HepG2 (cell line): ENCODE data around the gene RGL1. TPM values are rescaled to one million over a fixed set of nuclear protein-coding genes. Genes with fewer than 3 reads are reported as not detected.

Source experiments
- EEA1 ChIP-seq: sonication (generic); formaldehyde crosslinking; IDR thresholded peaks from 2 replicates; pipeline ENCODE4 v1.5.1; 2020; ENCODE audit warnings: mild to moderate bottlenecking, missing genetic modification reagents, borderline replicate concordance
- MEIS2 ChIP-seq: sonication (generic); formaldehyde crosslinking; IDR thresholded peaks from 2 replicates; pipeline ENCODE4 v1.9.0; 2021; ENCODE audit warnings: mild to moderate bottlenecking, missing genetic modification reagents
- PHF20 ChIP-seq: sonication (generic); formaldehyde crosslinking; IDR thresholded peaks from 2 replicates; pipeline ENCODE4 v1.5.0; 2020; ENCODE audit warnings: mild to moderate bottlenecking, missing genetic modification reagents
- RAD21 ChIP-seq: fragments of 450-650 bp; formaldehyde crosslinking; IDR thresholded peaks from 2 replicates; pipeline ENCODE4 v1.5.0; 2020; ENCODE audit warnings: mild to moderate bottlenecking
- SOX5 ChIP-seq: IDR thresholded peaks from 2 replicates; pipeline ENCODE4 v1.6.1; 2016; ENCODE audit warnings: borderline replicate concordance
- YEATS4 ChIP-seq: sonication (generic); formaldehyde crosslinking; IDR thresholded peaks from 2 replicates; pipeline ENCODE4 v1.4.0; 2020; ENCODE audit warnings: missing genetic modification reagents, borderline replicate concordance
- YY1 ChIP-seq: IDR thresholded peaks from 2 replicates; pipeline ENCODE4 v1.6.1; 2011; ENCODE audit warnings: low read length, low read depth, moderate library complexity, mild to moderate bottlenecking; ENCODE audit not compliant: insufficient read depth, insufficient replicate concordance
- ZFX ChIP-seq: sonication (generic); formaldehyde crosslinking; IDR thresholded peaks from 2 replicates; pipeline ENCODE4 v1.4.0; 2020; ENCODE audit warnings: mild to moderate bottlenecking, low read depth, missing genetic modification reagents, moderate library complexity
- ZNF205 ChIP-seq: IDR thresholded peaks from 2 replicates; pipeline ENCODE4 v1.6.1; 2018; ENCODE audit warnings: missing biosample characterization, missing genetic modification reagents
- ZNF687 ChIP-seq: sonication (generic); formaldehyde crosslinking; IDR thresholded peaks from 2 replicates; pipeline ENCODE4 v1.5.1; 2020; ENCODE audit warnings: mild to moderate bottlenecking, missing genetic modification reagents, moderate library complexity
- ZNF780A ChIP-seq: sonication (generic); formaldehyde crosslinking; IDR thresholded peaks from 2 replicates; pipeline ENCODE4 v1.8.0; 2022; ENCODE audit warnings: mild to moderate bottlenecking, missing genetic modification reagents, moderate library complexity
- ZSCAN21 ChIP-seq: sonication (generic); formaldehyde crosslinking; IDR thresholded peaks from 2 replicates; pipeline ENCODE4 v1.8.0; 2022; ENCODE audit warnings: mild to moderate bottlenecking, missing genetic modification reagents, moderate library complexity, borderline replicate concordance
- polyA plus RNA-seq, 8 experiments: library from polyadenylated mRNA; depleted of rRNA in 3 of 8; stranded (reverse) in 7 of 8; unstranded in 1 of 8; fragments of >200 nt; fragmentation: Illumina TruSeq in 4 of 8; extraction: Trizol in 4 of 8; gene quantifications; 2 replicates each; pipeline versions ENCODE4 v1.2.1 to v1.2.3, GENCODE V29; 2011 to 2016; ENCODE audit warnings: low read depth in 4 of 8, missing spikeins in 1 of 8, mixed read lengths in 1 of 8; ENCODE audit not compliant: insufficient read depth in 1 of 8
- total RNA-seq, 5 experiments: library from RNA; depleted of rRNA; stranded (reverse); fragments of >200 nt; fragmentation: Illumina TruSeq; extraction: Trizol; gene quantifications; 2 replicates each; pipeline ENCODE4 v1.2.3, GENCODE V29; 2016; ENCODE audit warnings: low read depth in 1 of 5
- TF ChIP-seq, protein P1 (sequence below): sonication (generic); formaldehyde crosslinking; IDR thresholded peaks from 2 replicates; pipeline ENCODE4 v1.4.0; 2020; ENCODE audit warnings: missing genetic modification reagents
- TF ChIP-seq, protein P2 (sequence below): sonication (generic); formaldehyde crosslinking; IDR thresholded peaks from 2 replicates; pipeline ENCODE4 v1.4.0; 2020; ENCODE audit warnings: missing genetic modification reagents
- TF ChIP-seq, protein P3 (sequence below): sonication (generic); formaldehyde crosslinking; IDR thresholded peaks from 2 replicates; pipeline ENCODE4 v1.4.0; 2020; ENCODE audit warnings: missing genetic modification reagents

The RGL1 gene
- total and polyA plus RNA-seq, 2 of the 13 experiments (the other 11 are each of a cell fraction or from before 2014, with no cell fraction given) = 3.5 to 4.7 TPM

GRCh38 chr1:183804916-183805841 is at the start of gene RGL1 (continued):
- TF ChIP-seq, protein P1, sequence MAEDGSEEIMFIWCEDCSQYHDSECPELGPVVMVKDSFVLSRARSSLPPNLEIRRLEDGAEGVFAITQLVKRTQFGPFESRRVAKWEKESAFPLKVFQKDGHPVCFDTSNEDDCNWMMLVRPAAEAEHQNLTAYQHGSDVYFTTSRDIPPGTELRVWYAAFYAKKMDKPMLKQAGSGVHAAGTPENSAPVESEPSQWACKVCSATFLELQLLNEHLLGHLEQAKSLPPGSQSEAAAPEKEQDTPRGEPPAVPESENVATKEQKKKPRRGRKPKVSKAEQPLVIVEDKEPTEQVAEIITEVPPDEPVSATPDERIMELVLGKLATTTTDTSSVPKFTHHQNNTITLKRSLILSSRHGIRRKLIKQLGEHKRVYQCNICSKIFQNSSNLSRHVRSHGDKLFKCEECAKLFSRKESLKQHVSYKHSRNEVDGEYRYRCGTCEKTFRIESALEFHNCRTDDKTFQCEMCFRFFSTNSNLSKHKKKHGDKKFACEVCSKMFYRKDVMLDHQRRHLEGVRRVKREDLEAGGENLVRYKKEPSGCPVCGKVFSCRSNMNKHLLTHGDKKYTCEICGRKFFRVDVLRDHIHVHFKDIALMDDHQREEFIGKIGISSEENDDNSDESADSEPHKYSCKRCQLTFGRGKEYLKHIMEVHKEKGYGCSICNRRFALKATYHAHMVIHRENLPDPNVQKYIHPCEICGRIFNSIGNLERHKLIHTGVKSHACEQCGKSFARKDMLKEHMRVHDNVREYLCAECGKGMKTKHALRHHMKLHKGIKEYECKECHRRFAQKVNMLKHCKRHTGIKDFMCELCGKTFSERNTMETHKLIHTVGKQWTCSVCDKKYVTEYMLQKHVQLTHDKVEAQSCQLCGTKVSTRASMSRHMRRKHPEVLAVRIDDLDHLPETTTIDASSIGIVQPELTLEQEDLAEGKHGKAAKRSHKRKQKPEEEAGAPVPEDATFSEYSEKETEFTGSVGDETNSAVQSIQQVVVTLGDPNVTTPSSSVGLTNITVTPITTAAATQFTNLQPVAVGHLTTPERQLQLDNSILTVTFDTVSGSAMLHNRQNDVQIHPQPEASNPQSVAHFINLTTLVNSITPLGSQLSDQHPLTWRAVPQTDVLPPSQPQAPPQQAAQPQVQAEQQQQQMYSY (CRISPR knock-in tag) = no peak
- TF ChIP-seq YY1 = peak; percentile 14
- TF ChIP-seq, protein P2, sequence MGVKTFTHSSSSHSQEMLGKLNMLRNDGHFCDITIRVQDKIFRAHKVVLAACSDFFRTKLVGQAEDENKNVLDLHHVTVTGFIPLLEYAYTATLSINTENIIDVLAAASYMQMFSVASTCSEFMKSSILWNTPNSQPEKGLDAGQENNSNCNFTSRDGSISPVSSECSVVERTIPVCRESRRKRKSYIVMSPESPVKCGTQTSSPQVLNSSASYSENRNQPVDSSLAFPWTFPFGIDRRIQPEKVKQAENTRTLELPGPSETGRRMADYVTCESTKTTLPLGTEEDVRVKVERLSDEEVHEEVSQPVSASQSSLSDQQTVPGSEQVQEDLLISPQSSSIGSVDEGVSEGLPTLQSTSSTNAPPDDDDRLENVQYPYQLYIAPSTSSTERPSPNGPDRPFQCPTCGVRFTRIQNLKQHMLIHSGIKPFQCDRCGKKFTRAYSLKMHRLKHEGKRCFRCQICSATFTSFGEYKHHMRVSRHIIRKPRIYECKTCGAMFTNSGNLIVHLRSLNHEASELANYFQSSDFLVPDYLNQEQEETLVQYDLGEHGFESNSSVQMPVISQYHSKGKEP (CRISPR knock-in tag) = no peak
- TF ChIP-seq YEATS4 = peak; percentile 11; the same call in 1 of the 2 replicates
- TF ChIP-seq, protein P3, sequence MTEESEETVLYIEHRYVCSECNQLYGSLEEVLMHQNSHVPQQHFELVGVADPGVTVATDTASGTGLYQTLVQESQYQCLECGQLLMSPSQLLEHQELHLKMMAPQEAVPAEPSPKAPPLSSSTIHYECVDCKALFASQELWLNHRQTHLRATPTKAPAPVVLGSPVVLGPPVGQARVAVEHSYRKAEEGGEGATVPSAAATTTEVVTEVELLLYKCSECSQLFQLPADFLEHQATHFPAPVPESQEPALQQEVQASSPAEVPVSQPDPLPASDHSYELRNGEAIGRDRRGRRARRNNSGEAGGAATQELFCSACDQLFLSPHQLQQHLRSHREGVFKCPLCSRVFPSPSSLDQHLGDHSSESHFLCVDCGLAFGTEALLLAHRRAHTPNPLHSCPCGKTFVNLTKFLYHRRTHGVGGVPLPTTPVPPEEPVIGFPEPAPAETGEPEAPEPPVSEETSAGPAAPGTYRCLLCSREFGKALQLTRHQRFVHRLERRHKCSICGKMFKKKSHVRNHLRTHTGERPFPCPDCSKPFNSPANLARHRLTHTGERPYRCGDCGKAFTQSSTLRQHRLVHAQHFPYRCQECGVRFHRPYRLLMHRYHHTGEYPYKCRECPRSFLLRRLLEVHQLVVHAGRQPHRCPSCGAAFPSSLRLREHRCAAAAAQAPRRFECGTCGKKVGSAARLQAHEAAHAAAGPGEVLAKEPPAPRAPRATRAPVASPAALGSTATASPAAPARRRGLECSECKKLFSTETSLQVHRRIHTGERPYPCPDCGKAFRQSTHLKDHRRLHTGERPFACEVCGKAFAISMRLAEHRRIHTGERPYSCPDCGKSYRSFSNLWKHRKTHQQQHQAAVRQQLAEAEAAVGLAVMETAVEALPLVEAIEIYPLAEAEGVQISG (CRISPR knock-in tag) = peak; percentile 34; the same call in 1 of the 2 replicates
- no peak; the same call in 1 of the 2 replicates for TF ChIP-seq ZNF205
- TF ChIP-seq SOX5 (CRISPR knock-in tag) = no peak
- TF ChIP-seq EEA1 = peak; percentile 43; the same call in 1 of the 2 replicates
- no peak for TF ChIP-seq ZNF780A
- 0 out of 2 replicates have a peak, but pooled peaks have one; percentile 32 for TF ChIP-seq PHF20 (CRISPR knock-in tag)
- TF ChIP-seq ZSCAN21 (CRISPR knock-in tag) = no peak
- TF ChIP-seq ZFX (CRISPR knock-in tag) = peak; percentile 36
- TF ChIP-seq MEIS2 (CRISPR knock-in tag) = peak; percentile 62; the same call in 1 of the 2 replicates
- 0 out of 2 replicates have a peak, but pooled peaks have one; percentile 24 for TF ChIP-seq RAD21 (CRISPR knock-in tag)
- TF ChIP-seq ZNF687 (CRISPR knock-in tag) = peak; percentile 72
